HCT116 (cell line): Measurements from ENCODE around the gene FADS6. TPM values are rescaled to one million over a fixed set of nuclear protein-coding genes. Genes with fewer than 3 reads are reported as not detected.
A peak's percentile ranks its signal among the peaks of the same experiment; 100 is the strongest.

Experiments used
- ATAC-seq: fragments of 200-7000 bp; cut with Tn5 transposase; 2 replicates; pipeline ENCODE4 v1.9.1; 2020; ENCODE audit warnings: mild to moderate bottlenecking, moderate library complexity
- BruUV-seq: library from RNA; stranded (reverse); fragments of 400-500 nt; replicated peaks from 2 replicates; lab custom pipeline; 2021; lab: Mats Ljungman, UMichigan
- CTCF ChIA-PET: fragments of 300-600 bp; sonication (Branson Sonifier 250); formaldehyde crosslinking; loops from one replicate; lab custom pipeline; 2021; ENCODE audit warnings: antibody characterized with exemption; lab: Charles Lee
- POLR2A ChIA-PET: fragments of 300-600, 350-600 bp; sonication (Branson Sonifier 250); formaldehyde crosslinking; loops from one replicate; lab custom pipeline; 2021; ENCODE audit warnings: antibody characterized with exemption; lab: Charles Lee
- RAD21 ChIA-PET, 2 experiments: fragments of 300-600 bp; sonication (Branson Sonifier 250); formaldehyde crosslinking; loops; one replicate each; lab custom pipeline; 2023; ENCODE audit warnings: low total read pairs in 2 of 2; ENCODE audit not compliant: uncharacterized antibody in 2 of 2, unreplicated experiment in 2 of 2, low non-redundant PET in 1 of 2; lab: Charles Lee
- DNase-seq: peaks from one replicate; pipeline ENCODE4 v3.0.0-alpha.2; 2010; ENCODE audit warnings: low read depth, low spot score
- H2AFZ ChIP-seq: fragments of 200-600 bp; shearing (Covaris generic), sonication (generic); 2 replicates; pipeline ENCODE4 v1.6.1; 2017; ENCODE audit warnings: low read depth, mixed run types, mixed read lengths, antibody characterized with exemption, low read length; ENCODE audit not compliant: poor library complexity, severe bottlenecking
- H3K27ac ChIP-seq: 2 replicates; pipeline ENCODE4 v1.5.1; 2012; ENCODE audit warnings: low read depth, low read length
- H3K27me3 ChIP-seq: fragments of 200-600 bp; sonication (generic); 2 replicates; pipeline ENCODE4 v1.6.1; 2016; ENCODE audit warnings: mixed run types, low read length, mixed read lengths; ENCODE audit not compliant: insufficient read depth
- H3K36me3 ChIP-seq, 2 experiments: fragments of 200-500 bp in 1 of 2; fragments of 200-600 bp in 1 of 2; sonication (Bioruptor generic) in 1 of 2; sonication (generic) in 1 of 2; 2 replicates each; pipeline versions ENCODE4 v1.5.1 to v1.6.1; 2014 to 2016; ENCODE audit warnings: low read length in 2 of 2, inconsistent platforms in 1 of 2, mixed read lengths in 1 of 2, mixed run types in 1 of 2; ENCODE audit not compliant: insufficient read depth in 2 of 2, control insufficient read depth in 1 of 2
- H3K4me1 ChIP-seq, 2 experiments: fragments of 200-600 bp in 1 of 2; sonication (generic) in 1 of 2; 2 replicates each; pipeline versions ENCODE4 v1.5.1 to v1.6.1; 2012 to 2017; ENCODE audit warnings: low read length in 2 of 2, inconsistent platforms in 1 of 2, mild to moderate bottlenecking in 1 of 2, mixed read lengths in 1 of 2, mixed run types in 1 of 2, moderate library complexity in 1 of 2; ENCODE audit not compliant: insufficient read depth in 2 of 2, control insufficient read depth in 1 of 2
- H3K4me2 ChIP-seq: fragments of 200-600 bp; sonication (generic); 2 replicates; pipeline ENCODE4 v1.6.1; 2017; ENCODE audit warnings: mixed run types, low read length, mixed read lengths
- H3K4me3 ChIP-seq, 2 experiments: fragments of 200-600 bp in 1 of 2; sonication (generic) in 1 of 2; replicated peaks in 1 of 2; 2 replicates each; pipeline ENCODE4 v1.5.1; 2011 to 2016; ENCODE audit warnings: low read length in 2 of 2, control low read depth in 1 of 2, low read depth in 1 of 2, mild to moderate bottlenecking in 1 of 2, mixed read lengths in 1 of 2, mixed run types in 1 of 2
- H3K79me2 ChIP-seq: fragments of 200-600 bp; sonication (generic); 2 replicates; pipeline ENCODE4 v1.6.1; 2017; ENCODE audit warnings: mild to moderate bottlenecking, mixed run types, low read length, moderate library complexity, mixed read lengths; ENCODE audit not compliant: insufficient read depth
- H3K9ac ChIP-seq: fragments of 200-600 bp; sonication (generic); 2 replicates; pipeline ENCODE4 v1.6.1; 2016; ENCODE audit warnings: low read length, mixed read lengths
- H3K9me2 ChIP-seq: fragments of 200-600 bp; sonication (generic), shearing (Covaris generic); 2 replicates; pipeline ENCODE4 v1.6.1; 2017; ENCODE audit warnings: mixed run types, mild to moderate bottlenecking, moderate library complexity; ENCODE audit not compliant: insufficient read depth
- H3K9me3 ChIP-seq, 2 experiments: fragments of 200-500 bp in 1 of 2; fragments of 200-600 bp in 1 of 2; sonication (Bioruptor generic) in 1 of 2; sonication (generic) in 1 of 2; 2 replicates each; pipeline ENCODE4 v1.6.1; 2014 to 2017; ENCODE audit warnings: low read length in 2 of 2, mixed read lengths in 2 of 2, inconsistent platforms in 1 of 2, low read depth in 1 of 2, mild to moderate bottlenecking in 1 of 2, mixed run types in 1 of 2, moderate library complexity in 1 of 2; ENCODE audit not compliant: control insufficient read depth in 1 of 2, insufficient read depth in 1 of 2
- H4K20me1 ChIP-seq: fragments of 200-600 bp; sonication (generic), shearing (Covaris generic); 2 replicates; pipeline ENCODE4 v1.6.1; 2017; ENCODE audit warnings: mixed run types, mild to moderate bottlenecking, moderate library complexity; ENCODE audit not compliant: insufficient read depth
- CEBPB ChIP-seq: IDR thresholded peaks from 2 replicates; pipeline ENCODE4 v1.6.1; 2012; ENCODE audit warnings: low read depth
- EGR1 ChIP-seq: IDR thresholded peaks from 2 replicates; pipeline ENCODE4 v1.6.1; 2012; ENCODE audit warnings: low read depth
- ELF1 ChIP-seq: IDR thresholded peaks from 2 replicates; pipeline ENCODE4 v1.6.1; 2012; ENCODE audit warnings: low read depth, borderline replicate concordance
- EZH2 ChIP-seq: fragments of 200-600 bp; sonication (generic); IDR thresholded peaks from 2 replicates; pipeline ENCODE4 v1.6.1; 2017; ENCODE audit warnings: antibody characterized with exemption, mixed run types
- EZH2phosphoT487 ChIP-seq: fragments of 200-600 bp; IDR thresholded peaks from 2 replicates; pipeline ENCODE4 v1.6.1; 2018; ENCODE audit warnings: antibody characterized with exemption, borderline replicate concordance
- FOSL1 ChIP-seq: IDR thresholded peaks from 2 replicates; pipeline ENCODE4 v1.6.1; 2012; ENCODE audit warnings: low read depth
- POLR2A ChIP-seq: IDR thresholded peaks from 2 replicates; pipeline ENCODE4 v1.7.0; 2011; ENCODE audit warnings: borderline replicate concordance; ENCODE audit not compliant: insufficient read depth, insufficient read length; ENCODE audit errors: extremely low read depth
- POLR2AphosphoS5 ChIP-seq: IDR thresholded peaks from 2 replicates; pipeline ENCODE4 v1.6.1; 2011; ENCODE audit warnings: mild to moderate bottlenecking, low read depth, low read length, moderate library complexity
- SIN3A ChIP-seq: IDR thresholded peaks from 2 replicates; pipeline ENCODE4 v1.6.1; 2012; ENCODE audit warnings: low read depth
- SP1 ChIP-seq: IDR thresholded peaks from 2 replicates; pipeline ENCODE4 v1.6.1; 2012; ENCODE audit warnings: low read depth
- SRF ChIP-seq: IDR thresholded peaks from 2 replicates; pipeline ENCODE4 v1.6.1; 2012; ENCODE audit warnings: low read depth
- YY1 ChIP-seq: IDR thresholded peaks from 2 replicates; pipeline ENCODE4 v1.6.1; 2011; ENCODE audit warnings: low read length, low read depth, moderate library complexity, mild to moderate bottlenecking; ENCODE audit not compliant: insufficient replicate concordance; ENCODE audit errors: extremely low read depth
- ZFX ChIP-seq: fragments of 450-650 bp; IDR thresholded peaks from 2 replicates; pipeline ENCODE4 v1.6.1; 2017
- ZNF274 ChIP-seq: fragments of 200-500 bp; sonication (Bioruptor generic); IDR thresholded peaks from 2 replicates; pipeline ENCODE4 v1.6.1; 2014; ENCODE audit warnings: mild to moderate bottlenecking, low read depth, low read length, inconsistent platforms
- intact Hi-C: fragments of 100-400 bp; cut with micrococcal nuclease; formaldehyde crosslinking; loops from 2 replicates; pipeline ENCODE4 v1.10.0; 2022
- total RNA-seq: library from RNA; stranded (reverse); gene quantifications from one replicate; pipeline ENCODE4 v1.2.1, GENCODE V29; 2021; ENCODE audit not compliant: unreplicated experiment
- TF ChIP-seq, protein P1 (sequence below): IDR thresholded peaks from 2 replicates; pipeline ENCODE4 v1.6.1; 2011; ENCODE audit warnings: mild to moderate bottlenecking, low read length, moderate library complexity; ENCODE audit not compliant: insufficient replicate concordance; ENCODE audit errors: extremely low read depth
- TF ChIP-seq, protein P2 (sequence below): IDR thresholded peaks from 2 replicates; pipeline ENCODE4 v1.6.1; 2012
- TF ChIP-seq, protein P3 (sequence below): IDR thresholded peaks from 2 replicates; pipeline ENCODE4 v1.6.1; 2012
- TF ChIP-seq, protein P4 (sequence below), 3 experiments: fragments of 200-600 bp in 1 of 3; sonication (generic) in 1 of 3; IDR thresholded peaks in 2 of 3; conservative IDR thresholded peaks in 1 of 3; 2 replicates each; pipeline ENCODE4 v1.5.1; 2012 to 2017; ENCODE audit warnings: low read depth in 2 of 3, low read length in 2 of 3, antibody characterized with exemption in 1 of 3, borderline replicate concordance in 1 of 3, control low read depth in 1 of 3, mild to moderate bottlenecking in 1 of 3, mixed read lengths in 1 of 3, mixed run types in 1 of 3, moderate library complexity in 1 of 3; ENCODE audit not compliant: insufficient read depth in 1 of 3

FADS6 gene
- total RNA-seq, 1 experiment from 2014 or later = not detected

DNA sequence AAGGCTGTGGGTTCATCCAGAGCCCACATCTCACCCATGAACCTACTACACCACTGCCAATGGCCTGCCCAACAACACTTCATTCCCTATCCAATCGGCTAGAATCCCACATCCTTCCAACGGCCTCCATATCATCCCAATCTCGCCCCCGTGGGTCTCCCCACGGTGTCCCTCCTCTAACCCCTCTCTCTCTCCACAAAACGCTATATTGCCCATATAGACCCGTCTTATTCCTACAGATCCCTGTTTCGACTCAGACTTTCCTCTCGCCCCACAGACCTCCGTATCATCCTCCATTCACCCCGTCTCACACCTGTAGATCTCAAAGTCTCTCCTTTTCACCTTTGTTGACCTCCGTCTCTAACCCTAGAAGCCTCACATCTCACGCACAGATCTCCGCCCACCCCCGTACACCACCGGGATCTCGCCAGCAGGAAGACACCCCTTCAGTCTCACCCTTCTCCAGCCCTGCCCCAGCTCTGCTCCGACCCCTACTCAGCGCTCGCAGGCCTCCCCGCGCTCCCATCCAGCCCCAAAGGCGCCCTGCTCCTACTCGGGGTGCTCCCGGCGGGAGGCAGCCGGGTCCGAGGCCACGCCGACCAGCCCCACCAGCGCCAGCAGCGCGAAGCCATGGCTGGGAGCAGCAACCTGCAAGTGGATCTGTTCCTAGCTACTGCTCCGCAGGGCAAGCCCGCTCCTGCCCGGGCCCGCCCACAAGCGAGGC is 21.0 kb downstream of the FADS6 start, which contains the start of gene FDXR (continued):
- peak; percentile 66 for TF ChIP-seq YY1

DNA sequence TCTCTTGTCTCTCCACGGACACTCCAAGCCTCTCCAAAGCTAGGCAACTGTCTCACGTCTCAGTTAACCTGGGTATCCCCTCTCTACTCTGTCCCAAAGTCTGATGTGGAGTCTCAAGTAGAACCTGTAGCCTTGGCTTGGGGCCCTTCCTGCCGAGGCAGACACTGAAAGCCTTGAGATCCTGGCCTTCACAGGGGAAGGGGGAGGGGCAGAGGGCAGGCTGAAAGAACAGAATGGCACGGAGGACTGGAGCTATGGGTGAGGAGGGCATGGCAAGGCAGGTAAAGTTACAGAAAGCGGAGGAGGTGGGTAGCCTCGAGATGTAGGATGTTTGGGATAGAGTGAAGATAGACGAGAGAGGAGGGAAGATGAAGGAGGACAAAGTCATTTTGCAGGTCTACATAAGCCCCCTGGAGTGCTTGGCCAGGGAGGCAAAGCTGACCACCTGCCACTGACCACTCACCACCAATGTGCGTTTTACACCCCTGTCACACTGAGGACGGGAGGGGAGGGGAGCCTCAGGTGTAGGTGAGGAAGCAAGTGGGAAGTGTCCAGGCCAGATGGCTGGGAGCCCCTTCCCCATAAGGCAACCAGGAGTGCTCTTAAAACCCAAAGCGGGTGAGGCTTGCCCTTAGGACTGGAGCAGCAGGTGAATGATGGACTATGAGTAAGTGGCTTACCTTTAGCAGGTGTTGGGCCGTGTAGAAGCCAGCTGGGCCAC is 21.9 kb downstream of the FADS6 start:
- H3K4me2 ChIP-seq = peak overlapping the region; percentile 99
- DNase-seq = no peak
- H3K36me3 ChIP-seq = no peaks in the 10 kb centered on the region
- H3K9me2 ChIP-seq = no peaks in the 10 kb centered on the region
- H3K4me1 ChIP-seq = peaks cover 14 to 38% of the 10 kb centered on the region in 2 experiments
- peaks cover 12% of the 10 kb centered on the region for H3K79me2 ChIP-seq
- H3K9ac ChIP-seq = peak overlapping the region; percentile 90
- no peak overlapping the region for H3K27ac ChIP-seq
- CTCF ChIA-PET = interaction anchor here (1.7 to 3.1 kb wide), 2 partner anchors 10 to 90 kb away, joined by 4 to 21 read pairs; no protein-coding TSS in a partner anchor
- no TSS peak for BruUV-seq
- RAD21 ChIA-PET = no interaction called here
- peak overlapping the region; percentile 87 to 96 for H3K4me3 ChIP-seq
- H4K20me1 ChIP-seq = no peaks in the 10 kb centered on the region
- H2AFZ ChIP-seq = no peak overlapping the region
- no peaks in the 10 kb centered on the region for H3K27me3 ChIP-seq
- no peak for ATAC-seq
- intact Hi-C loops = loop anchor here (5.0 kb wide), 3 partner anchors 86 to 161 kb away; partner anchors contain the start of gene NAT9
- POLR2A ChIA-PET = interaction anchor here (0.7 to 2.0 kb wide), 2 partner anchors 24 to 234 kb away, joined by 3 to 10 read pairs; no protein-coding TSS in a partner anchor
- no peaks in the 10 kb centered on the region for H3K9me3 ChIP-seq
- TF ChIP-seq ZNF274 (no peak), FOSL1 (no peak), EGR1 (no peak), POLR2A (no peak), EZH2phosphoT487 (no peak), ZFX (no peak), SP1 (no peak), SIN3A (no peak), ELF1 (no peak), CEBPB (no peak), SRF (no peak), POLR2AphosphoS5 (no peak), EZH2 (no peak), YY1 (no peak)
- TF ChIP-seq, protein P1, sequence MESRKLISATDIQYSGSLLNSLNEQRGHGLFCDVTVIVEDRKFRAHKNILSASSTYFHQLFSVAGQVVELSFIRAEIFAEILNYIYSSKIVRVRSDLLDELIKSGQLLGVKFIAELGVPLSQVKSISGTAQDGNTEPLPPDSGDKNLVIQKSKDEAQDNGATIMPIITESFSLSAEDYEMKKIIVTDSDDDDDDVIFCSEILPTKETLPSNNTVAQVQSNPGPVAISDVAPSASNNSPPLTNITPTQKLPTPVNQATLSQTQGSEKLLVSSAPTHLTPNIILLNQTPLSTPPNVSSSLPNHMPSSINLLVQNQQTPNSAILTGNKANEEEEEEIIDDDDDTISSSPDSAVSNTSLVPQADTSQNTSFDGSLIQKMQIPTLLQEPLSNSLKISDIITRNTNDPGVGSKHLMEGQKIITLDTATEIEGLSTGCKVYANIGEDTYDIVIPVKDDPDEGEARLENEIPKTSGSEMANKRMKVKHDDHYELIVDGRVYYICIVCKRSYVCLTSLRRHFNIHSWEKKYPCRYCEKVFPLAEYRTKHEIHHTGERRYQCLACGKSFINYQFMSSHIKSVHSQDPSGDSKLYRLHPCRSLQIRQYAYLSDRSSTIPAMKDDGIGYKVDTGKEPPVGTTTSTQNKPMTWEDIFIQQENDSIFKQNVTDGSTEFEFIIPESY = no peak
- TF ChIP-seq, protein P2, sequence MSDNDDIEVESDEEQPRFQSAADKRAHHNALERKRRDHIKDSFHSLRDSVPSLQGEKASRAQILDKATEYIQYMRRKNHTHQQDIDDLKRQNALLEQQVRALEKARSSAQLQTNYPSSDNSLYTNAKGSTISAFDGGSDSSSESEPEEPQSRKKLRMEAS = no peak
- TF ChIP-seq, protein P3, sequence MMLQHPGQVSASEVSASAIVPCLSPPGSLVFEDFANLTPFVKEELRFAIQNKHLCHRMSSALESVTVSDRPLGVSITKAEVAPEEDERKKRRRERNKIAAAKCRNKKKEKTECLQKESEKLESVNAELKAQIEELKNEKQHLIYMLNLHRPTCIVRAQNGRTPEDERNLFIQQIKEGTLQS = no peak
- TF ChIP-seq, protein P4, sequence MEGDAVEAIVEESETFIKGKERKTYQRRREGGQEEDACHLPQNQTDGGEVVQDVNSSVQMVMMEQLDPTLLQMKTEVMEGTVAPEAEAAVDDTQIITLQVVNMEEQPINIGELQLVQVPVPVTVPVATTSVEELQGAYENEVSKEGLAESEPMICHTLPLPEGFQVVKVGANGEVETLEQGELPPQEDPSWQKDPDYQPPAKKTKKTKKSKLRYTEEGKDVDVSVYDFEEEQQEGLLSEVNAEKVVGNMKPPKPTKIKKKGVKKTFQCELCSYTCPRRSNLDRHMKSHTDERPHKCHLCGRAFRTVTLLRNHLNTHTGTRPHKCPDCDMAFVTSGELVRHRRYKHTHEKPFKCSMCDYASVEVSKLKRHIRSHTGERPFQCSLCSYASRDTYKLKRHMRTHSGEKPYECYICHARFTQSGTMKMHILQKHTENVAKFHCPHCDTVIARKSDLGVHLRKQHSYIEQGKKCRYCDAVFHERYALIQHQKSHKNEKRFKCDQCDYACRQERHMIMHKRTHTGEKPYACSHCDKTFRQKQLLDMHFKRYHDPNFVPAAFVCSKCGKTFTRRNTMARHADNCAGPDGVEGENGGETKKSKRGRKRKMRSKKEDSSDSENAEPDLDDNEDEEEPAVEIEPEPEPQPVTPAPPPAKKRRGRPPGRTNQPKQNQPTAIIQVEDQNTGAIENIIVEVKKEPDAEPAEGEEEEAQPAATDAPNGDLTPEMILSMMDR (IDR thresholded peaks at IDR 0.05 in 2 of 3, conservative IDR thresholded peaks at IDR 0.05 in 1 of 3; ENCODE audit: borderline replicate concordance in 1 of 3, insufficient read depth in 1 of 3, low read depth in 2 of 3, low read length in 2 of 3) = no peak
